Measurements from ENCODE around the gene DCLK1. TPM values are rescaled to one million over a fixed set of nuclear protein-coding genes. Genes with fewer than 3 reads are reported as not detected.

The DCLK1 gene
- total RNA-seq, 4 donors from 2014 or later: 1.1 to 10.8 (median 6.7) TPM

DNA sequence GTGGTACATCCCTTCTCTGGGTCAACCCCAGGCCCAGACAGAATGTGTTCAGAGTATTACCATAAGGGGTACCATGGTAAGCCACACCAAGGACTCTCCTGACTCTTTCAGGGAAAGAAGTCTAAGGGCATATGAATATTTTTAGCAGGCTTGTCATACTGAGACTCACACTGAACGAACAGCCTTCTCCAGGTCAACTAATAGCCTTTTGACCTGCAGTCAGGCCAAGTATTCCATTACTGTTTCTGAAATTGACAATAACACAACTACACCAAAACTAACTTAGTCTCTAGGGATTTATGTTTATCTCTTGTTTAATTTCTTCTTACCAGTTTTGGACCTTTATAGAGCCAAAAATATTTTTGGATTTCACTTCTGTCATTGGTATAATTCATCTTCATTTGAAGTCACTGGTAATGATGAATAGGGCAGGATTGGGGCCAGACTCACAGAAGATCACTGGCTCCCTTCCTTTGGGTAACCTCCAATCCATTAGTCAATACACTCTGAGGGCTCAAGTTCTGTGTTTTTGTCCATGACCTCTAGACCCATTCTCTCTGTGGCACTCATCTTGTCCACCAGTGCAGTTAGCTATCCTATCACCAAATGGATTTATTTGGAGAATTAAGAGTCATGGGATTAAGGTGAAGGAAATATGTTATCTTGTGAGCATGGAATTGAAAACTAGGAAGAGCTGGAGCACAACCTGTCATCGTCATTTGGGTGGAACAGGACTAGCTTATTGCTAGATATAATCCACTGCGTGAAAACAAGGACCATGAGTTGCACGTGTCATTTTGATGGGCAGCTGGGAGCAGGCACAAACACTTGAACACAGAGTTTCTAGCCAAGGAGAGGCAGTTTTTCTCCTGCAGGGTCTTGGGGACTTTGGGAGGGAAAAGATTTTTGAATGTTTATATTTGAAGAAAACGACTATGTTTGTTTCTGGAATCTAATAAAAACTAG is 313.3 kb downstream of the DCLK1 start:
- in situ Hi-C loops (cut with MboI; ENCODE audit: low pct_ligation_motif_present in 1 of 4, low pct_unique_long_range_greater_than_20kb in 1 of 4, low sequenced_read_pairs in 3 of 4): no loop called here
- 50% methylated on average over 5 of the region's 5 CpGs for WGBS, 2 donors (ENCODE audit: low coverage in 1 of 2)
- intact Hi-C loops (cut with DNase I; ENCODE audit: low total_unique reads): no loop called here
- H3K9me3 ChIP-seq: no peaks in the 10 kb centered on the region
- no peak for DNase-seq
- TF ChIP-seq, protein P1, sequence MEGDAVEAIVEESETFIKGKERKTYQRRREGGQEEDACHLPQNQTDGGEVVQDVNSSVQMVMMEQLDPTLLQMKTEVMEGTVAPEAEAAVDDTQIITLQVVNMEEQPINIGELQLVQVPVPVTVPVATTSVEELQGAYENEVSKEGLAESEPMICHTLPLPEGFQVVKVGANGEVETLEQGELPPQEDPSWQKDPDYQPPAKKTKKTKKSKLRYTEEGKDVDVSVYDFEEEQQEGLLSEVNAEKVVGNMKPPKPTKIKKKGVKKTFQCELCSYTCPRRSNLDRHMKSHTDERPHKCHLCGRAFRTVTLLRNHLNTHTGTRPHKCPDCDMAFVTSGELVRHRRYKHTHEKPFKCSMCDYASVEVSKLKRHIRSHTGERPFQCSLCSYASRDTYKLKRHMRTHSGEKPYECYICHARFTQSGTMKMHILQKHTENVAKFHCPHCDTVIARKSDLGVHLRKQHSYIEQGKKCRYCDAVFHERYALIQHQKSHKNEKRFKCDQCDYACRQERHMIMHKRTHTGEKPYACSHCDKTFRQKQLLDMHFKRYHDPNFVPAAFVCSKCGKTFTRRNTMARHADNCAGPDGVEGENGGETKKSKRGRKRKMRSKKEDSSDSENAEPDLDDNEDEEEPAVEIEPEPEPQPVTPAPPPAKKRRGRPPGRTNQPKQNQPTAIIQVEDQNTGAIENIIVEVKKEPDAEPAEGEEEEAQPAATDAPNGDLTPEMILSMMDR (IDR thresholded peaks at IDR 0.05): no peak
- no peak for TF ChIP-seq POLR2A (IDR thresholded peaks at IDR 0.05)
- TF ChIP-seq EP300 (IDR thresholded peaks at IDR 0.05; ENCODE audit: low read depth): no peak
- no peak for TF ChIP-seq POLR2AphosphoS5 (IDR thresholded peaks at IDR 0.05)
- no peaks in the 10 kb centered on the region for H3K36me3 ChIP-seq
- H3K4me1 ChIP-seq: no peaks in the 10 kb centered on the region
- peak overlapping the region in 2 of 4 donors; percentile 12 to 36 for H3K27ac ChIP-seq
- no peaks in the 10 kb centered on the region for H3K27me3 ChIP-seq
- no peak overlapping the region for H3K4me3 ChIP-seq

DNA sequence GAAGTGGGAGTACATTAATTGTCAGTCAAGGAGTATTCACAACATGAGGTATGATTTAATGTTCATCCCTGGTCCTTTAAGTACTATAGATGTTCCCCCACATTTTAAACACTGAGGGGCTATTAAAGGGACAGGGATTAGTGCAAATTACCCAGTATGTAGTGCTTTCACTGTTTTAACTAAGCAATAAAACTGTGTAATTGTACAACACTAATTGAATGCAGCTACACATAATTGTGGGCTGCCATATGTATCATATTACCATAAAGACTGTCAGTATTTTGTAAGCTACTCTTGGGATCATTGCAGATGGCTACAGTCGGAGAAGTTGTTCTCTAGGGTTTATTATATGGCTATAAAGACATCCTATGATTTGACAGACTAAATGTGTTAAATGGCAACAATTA is 316.6 kb downstream of the DCLK1 start:
- H3K4me1 ChIP-seq: no peaks in the 10 kb centered on the region
- no peak overlapping the region for H3K4me3 ChIP-seq
- in situ Hi-C loops (cut with MboI; ENCODE audit: low pct_ligation_motif_present in 1 of 4, low pct_unique_long_range_greater_than_20kb in 1 of 4, low sequenced_read_pairs in 3 of 4) (no loop called here), intact Hi-C loops (cut with DNase I; ENCODE audit: low total_unique reads) (no loop called here)
- no peaks in the 10 kb centered on the region for H3K27me3 ChIP-seq
- TF ChIP-seq EP300 (IDR thresholded peaks at IDR 0.05; ENCODE audit: low read depth): no peak
- no peak for TF ChIP-seq POLR2AphosphoS5 (IDR thresholded peaks at IDR 0.05)
- TF ChIP-seq, protein P1 (IDR thresholded peaks at IDR 0.05): no peak
- TF ChIP-seq POLR2A (IDR thresholded peaks at IDR 0.05): no peak
- 27 to 71% methylated on average over 1 of the region's 1 CpG for WGBS, 2 donors (ENCODE audit: low coverage in 1 of 2)
- no peaks in the 10 kb centered on the region for H3K9me3 ChIP-seq
- no peaks in the 10 kb centered on the region for H3K36me3 ChIP-seq
- no peak for DNase-seq
- H3K27ac ChIP-seq: no peak overlapping the region

DNA sequence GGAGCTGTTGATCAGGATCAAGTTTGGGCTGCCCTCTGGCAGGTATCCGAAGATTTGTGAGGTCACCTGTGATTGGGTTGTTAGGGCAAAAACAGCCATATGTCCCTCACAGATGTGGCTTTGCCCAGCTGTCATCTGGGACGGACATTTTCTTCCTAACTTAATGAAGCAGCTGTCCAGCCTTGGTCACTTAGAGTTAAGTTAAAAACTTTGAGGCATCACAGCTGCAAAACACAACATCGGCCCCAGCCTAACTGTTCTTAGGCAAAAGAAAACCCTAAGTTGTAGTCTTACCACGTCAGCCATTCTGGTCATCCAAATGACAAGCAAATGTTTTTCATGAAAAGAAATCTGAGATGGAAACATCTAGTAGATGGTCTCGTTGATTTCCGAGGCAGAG is 318.4 kb downstream of the DCLK1 start:
- TF ChIP-seq POLR2A (IDR thresholded peaks at IDR 0.05): no peak
- no peaks in the 10 kb centered on the region for H3K27me3 ChIP-seq
- intact Hi-C loops (cut with DNase I; ENCODE audit: low total_unique reads): no loop called here
- no peaks in the 10 kb centered on the region for H3K36me3 ChIP-seq
- 28 to 61% methylated on average over 4 to 6 of the region's 6 CpGs for WGBS, 2 donors (ENCODE audit: low coverage in 1 of 2)
- H3K4me3 ChIP-seq: no peak overlapping the region
- H3K9me3 ChIP-seq: no peaks in the 10 kb centered on the region
- no peaks in the 10 kb centered on the region for H3K4me1 ChIP-seq
- H3K27ac ChIP-seq: no peak overlapping the region
- no peak for DNase-seq
- in situ Hi-C loops (cut with MboI; ENCODE audit: low pct_ligation_motif_present in 1 of 4, low pct_unique_long_range_greater_than_20kb in 1 of 4, low sequenced_read_pairs in 3 of 4): no loop called here

DNA sequence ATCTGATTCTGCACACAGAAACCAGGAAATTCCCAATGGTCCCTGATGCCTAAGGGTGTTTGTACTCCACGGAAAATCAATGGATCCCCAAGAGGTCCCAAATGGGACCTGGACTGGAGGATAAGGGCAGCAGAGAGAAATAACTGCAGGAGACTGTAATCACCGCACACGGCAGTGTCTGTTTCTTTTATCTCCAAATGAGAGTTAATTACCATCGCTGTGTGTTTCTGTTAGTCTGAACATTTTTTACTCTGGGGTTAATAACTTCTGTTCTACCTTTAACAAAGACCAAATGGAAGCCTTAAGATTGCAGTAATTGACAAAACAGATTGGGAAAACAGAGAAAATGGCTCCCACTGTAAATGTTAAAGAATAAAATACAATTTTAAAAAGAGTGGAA is 320.9 kb downstream of the DCLK1 start:
- Histone ChIP-seq H3K27me3 (no peaks in the 10 kb centered on the region), H3K4me1 (no peaks in the 10 kb centered on the region), H3K4me3 (no peak overlapping the region), H3K9me3 (no peaks in the 10 kb centered on the region), H3K36me3 (no peaks in the 10 kb centered on the region), H3K27ac (no peak overlapping the region)
- DNase-seq: no peak
- TF ChIP-seq, protein P1 (IDR thresholded peaks at IDR 0.05): no peak
- TF ChIP-seq POLR2A (IDR thresholded peaks at IDR 0.05) (no peak), POLR2AphosphoS5 (IDR thresholded peaks at IDR 0.05) (no peak), EP300 (IDR thresholded peaks at IDR 0.05; ENCODE audit: low read depth) (no peak)
- 80 to 91% methylated on average over 4 of the region's 4 CpGs for WGBS, 2 donors (ENCODE audit: low coverage in 1 of 2)
- intact Hi-C loops (cut with DNase I; ENCODE audit: low total_unique reads): no loop called here
- in situ Hi-C loops (cut with MboI; ENCODE audit: low pct_ligation_motif_present in 1 of 4, low pct_unique_long_range_greater_than_20kb in 1 of 4, low sequenced_read_pairs in 3 of 4): no loop called here
